Measurements from ENCODE around the gene LSM10.
A peak's percentile ranks its signal among the peaks of the same experiment; 100 is the strongest.

DNA sequence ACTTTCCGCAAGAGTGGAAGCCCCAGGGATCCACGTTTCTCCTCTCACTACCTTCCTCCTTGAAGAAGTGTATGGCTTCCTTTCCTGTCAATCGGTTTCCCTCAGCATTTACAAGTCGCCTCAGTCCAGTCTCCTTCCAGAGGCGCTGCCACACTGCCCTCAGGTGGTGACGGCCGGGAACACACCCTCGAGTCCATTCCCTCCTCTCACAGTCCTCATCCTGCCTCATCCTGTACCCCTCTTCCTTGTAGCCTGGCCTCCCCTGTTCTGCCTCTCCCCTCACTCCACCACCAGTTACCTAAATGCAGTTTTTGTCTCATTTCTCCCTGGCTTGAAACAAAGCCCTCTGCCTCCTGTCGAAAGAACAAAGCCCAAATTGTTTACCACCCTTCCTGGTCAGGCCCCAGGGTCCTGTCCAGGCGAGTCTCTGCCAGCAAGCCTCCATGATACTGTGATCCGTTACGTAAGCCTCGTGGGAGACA lies 23.2 kb upstream of the LSM10 start:
- TF ChIP-seq, protein P1, sequence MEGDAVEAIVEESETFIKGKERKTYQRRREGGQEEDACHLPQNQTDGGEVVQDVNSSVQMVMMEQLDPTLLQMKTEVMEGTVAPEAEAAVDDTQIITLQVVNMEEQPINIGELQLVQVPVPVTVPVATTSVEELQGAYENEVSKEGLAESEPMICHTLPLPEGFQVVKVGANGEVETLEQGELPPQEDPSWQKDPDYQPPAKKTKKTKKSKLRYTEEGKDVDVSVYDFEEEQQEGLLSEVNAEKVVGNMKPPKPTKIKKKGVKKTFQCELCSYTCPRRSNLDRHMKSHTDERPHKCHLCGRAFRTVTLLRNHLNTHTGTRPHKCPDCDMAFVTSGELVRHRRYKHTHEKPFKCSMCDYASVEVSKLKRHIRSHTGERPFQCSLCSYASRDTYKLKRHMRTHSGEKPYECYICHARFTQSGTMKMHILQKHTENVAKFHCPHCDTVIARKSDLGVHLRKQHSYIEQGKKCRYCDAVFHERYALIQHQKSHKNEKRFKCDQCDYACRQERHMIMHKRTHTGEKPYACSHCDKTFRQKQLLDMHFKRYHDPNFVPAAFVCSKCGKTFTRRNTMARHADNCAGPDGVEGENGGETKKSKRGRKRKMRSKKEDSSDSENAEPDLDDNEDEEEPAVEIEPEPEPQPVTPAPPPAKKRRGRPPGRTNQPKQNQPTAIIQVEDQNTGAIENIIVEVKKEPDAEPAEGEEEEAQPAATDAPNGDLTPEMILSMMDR (conservative IDR thresholded peaks at IDR 0.05 in 1 of 2, IDR thresholded peaks at IDR 0.05 in 1 of 2; ENCODE audit: extremely low read depth in 1 of 2, insufficient read depth in 1 of 2, low read depth in 1 of 2, low read length in 2 of 2): peak; percentile 86 to 97
- no peak for TF ChIP-seq EZH2 (IDR thresholded peaks at IDR 0.05; ENCODE audit: borderline replicate concordance, low read length)
